HEK293 (cell line): ENCODE results near the gene IRF2BPL.

Experiments
- IKZF3 ChIP-seq: fragments of 450-650 bp; IDR thresholded peaks from 2 replicates; pipeline ENCODE4 v1.5.0; 2018; ENCODE audit warnings: missing biosample characterization, mild to moderate bottlenecking, missing genetic modification characterization, moderate library complexity
- KLF10 ChIP-seq: fragments of 450-650 bp; IDR thresholded peaks from 2 replicates; pipeline ENCODE4 v1.5.1; 2018; ENCODE audit warnings: missing biosample characterization, mild to moderate bottlenecking, missing genetic modification characterization
- MEIS1 ChIP-seq: sonication (generic); formaldehyde crosslinking; IDR thresholded peaks from 2 replicates; pipeline ENCODE4 v1.8.1; 2022; ENCODE audit warnings: missing genetic modification reagents, mild to moderate bottlenecking, borderline replicate concordance
- OVOL3 ChIP-seq: fragments of 450-650 bp; formaldehyde crosslinking; IDR thresholded peaks from 2 replicates; pipeline ENCODE4 v1.5.1; 2016; ENCODE audit warnings: missing biosample characterization, missing genetic modification characterization
- PRDM6 ChIP-seq: fragments of 450-650 bp; formaldehyde crosslinking; IDR thresholded peaks from 2 replicates; pipeline ENCODE4 v1.5.1; 2017; ENCODE audit warnings: missing biosample characterization, missing genetic modification characterization
- REPIN1 ChIP-seq: fragments of 450-650 bp; formaldehyde crosslinking; IDR thresholded peaks from 2 replicates; pipeline ENCODE4 v1.5.1; 2017; ENCODE audit warnings: missing biosample characterization, missing genetic modification characterization, low read depth
- SCRT1 ChIP-seq: fragments of 450-650 bp; formaldehyde crosslinking; IDR thresholded peaks from 2 replicates; pipeline ENCODE4 v1.5.1; 2016; ENCODE audit warnings: missing biosample characterization, missing genetic modification characterization, borderline replicate concordance
- SETDB1 ChIP-seq: IDR thresholded peaks from one replicate; pipeline ENCODE4 v1.6.1; 2017; ENCODE audit warnings: mild to moderate bottlenecking, low read length, moderate library complexity, mixed read lengths; ENCODE audit not compliant: insufficient read length
- SP3 ChIP-seq: fragments of 450-650 bp; formaldehyde crosslinking; IDR thresholded peaks from 2 replicates; pipeline ENCODE4 v1.5.1; 2016; ENCODE audit warnings: missing biosample characterization, missing genetic modification characterization
- ZBTB1 ChIP-seq: fragments of 450-650 bp; formaldehyde crosslinking; IDR thresholded peaks from 2 replicates; pipeline ENCODE4 v1.5.1; 2016; ENCODE audit warnings: missing biosample characterization, missing genetic modification characterization
- ZBTB48 ChIP-seq: fragments of 450-650 bp; formaldehyde crosslinking; IDR thresholded peaks from 2 replicates; pipeline ENCODE4 v1.5.1; 2016; ENCODE audit warnings: missing biosample characterization, missing genetic modification characterization
- ZFP3 ChIP-seq: fragments of 450-650 bp; formaldehyde crosslinking; IDR thresholded peaks from 2 replicates; pipeline ENCODE4 v1.5.1; 2016; ENCODE audit warnings: low read depth, missing biosample characterization, missing genetic modification characterization
- ZNF174 ChIP-seq: fragments of 450-650 bp; formaldehyde crosslinking; IDR thresholded peaks from 2 replicates; pipeline ENCODE4 v1.5.0; 2017; ENCODE audit warnings: missing biosample characterization, mild to moderate bottlenecking, missing genetic modification characterization
- ZNF175 ChIP-seq: fragments of 450-650 bp; formaldehyde crosslinking; IDR thresholded peaks from 2 replicates; pipeline ENCODE4 v1.5.1; 2016; ENCODE audit warnings: missing biosample characterization, missing genetic modification characterization
- ZNF211 ChIP-seq: fragments of 450-650 bp; formaldehyde crosslinking; IDR thresholded peaks from 2 replicates; pipeline ENCODE4 v1.5.1; 2016; ENCODE audit warnings: low read depth, missing biosample characterization, missing genetic modification characterization
- ZNF292 ChIP-seq: fragments of 450-650 bp; formaldehyde crosslinking; IDR thresholded peaks from 2 replicates; pipeline ENCODE4 v1.5.1; 2016; ENCODE audit warnings: low read depth, missing biosample characterization, missing genetic modification characterization, borderline replicate concordance
- ZNF324 ChIP-seq: fragments of 450-650 bp; formaldehyde crosslinking; IDR thresholded peaks from 2 replicates; pipeline ENCODE4 v1.5.1; 2016; ENCODE audit warnings: missing biosample characterization, missing genetic modification characterization
- ZNF335 ChIP-seq: fragments of 450-650 bp; formaldehyde crosslinking; conservative IDR thresholded peaks from 2 replicates; pipeline ENCODE4 v1.5.1; 2016; ENCODE audit warnings: missing biosample characterization, missing genetic modification characterization
- ZNF350 ChIP-seq: fragments of 450-650 bp; formaldehyde crosslinking; IDR thresholded peaks from 2 replicates; pipeline ENCODE4 v1.5.0; 2017; ENCODE audit warnings: missing biosample characterization, mild to moderate bottlenecking, missing genetic modification characterization
- ZNF354C ChIP-seq: fragments of 450-650 bp; formaldehyde crosslinking; IDR thresholded peaks from 2 replicates; pipeline ENCODE4 v1.5.1; 2016; ENCODE audit warnings: missing biosample characterization, missing genetic modification characterization, low read depth, borderline replicate concordance
- ZNF558 ChIP-seq: fragments of 450-650 bp; formaldehyde crosslinking; IDR thresholded peaks from 2 replicates; pipeline ENCODE4 v1.5.1; 2016; ENCODE audit warnings: missing biosample characterization, missing genetic modification characterization
- ZNF585B ChIP-seq: fragments of 450-650 bp; formaldehyde crosslinking; IDR thresholded peaks from 2 replicates; pipeline ENCODE4 v1.5.1; 2016; ENCODE audit warnings: missing biosample characterization, missing genetic modification characterization
- ZNF629 ChIP-seq: fragments of 450-650 bp; formaldehyde crosslinking; IDR thresholded peaks from 2 replicates; pipeline ENCODE4 v1.5.1; 2017; ENCODE audit warnings: missing biosample characterization, missing genetic modification characterization
- ZNF677 ChIP-seq: fragments of 450-650 bp; IDR thresholded peaks from 2 replicates; pipeline ENCODE4 v1.5.0; 2018; ENCODE audit warnings: missing biosample characterization, mild to moderate bottlenecking, missing genetic modification characterization, moderate library complexity
- ZNF707 ChIP-seq: fragments of 450-650 bp; formaldehyde crosslinking; IDR thresholded peaks from 2 replicates; pipeline ENCODE4 v1.5.1; 2016; ENCODE audit warnings: missing biosample characterization, missing genetic modification characterization
- ZNF791 ChIP-seq: fragments of 450-650 bp; formaldehyde crosslinking; IDR thresholded peaks from 2 replicates; pipeline ENCODE4 v1.5.1; 2016; ENCODE audit warnings: missing biosample characterization, missing genetic modification characterization
- ZNF792 ChIP-seq: fragments of 450-650 bp; formaldehyde crosslinking; IDR thresholded peaks from 2 replicates; pipeline ENCODE4 v1.5.1; 2016; ENCODE audit warnings: missing biosample characterization, missing genetic modification characterization
- ZSCAN5A ChIP-seq: fragments of 450-650 bp; formaldehyde crosslinking; IDR thresholded peaks from 2 replicates; pipeline ENCODE4 v1.5.1; 2016; ENCODE audit warnings: missing biosample characterization, missing genetic modification characterization
- ZXDB ChIP-seq: fragments of 450-650 bp; formaldehyde crosslinking; IDR thresholded peaks from 2 replicates; pipeline ENCODE4 v1.5.1; 2016; ENCODE audit warnings: missing biosample characterization, missing genetic modification characterization
- TF ChIP-seq, protein P1 (sequence below): fragments of 450-650 bp; formaldehyde crosslinking; IDR thresholded peaks from 2 replicates; pipeline ENCODE4 v1.5.1; 2016; ENCODE audit warnings: missing biosample characterization, missing genetic modification characterization
- TF ChIP-seq, protein P2 (sequence below): fragments of 450-650 bp; formaldehyde crosslinking; IDR thresholded peaks from 2 replicates; pipeline ENCODE4 v1.5.1; 2016; ENCODE audit warnings: missing biosample characterization, missing genetic modification characterization
- TF ChIP-seq, protein P3 (sequence below): fragments of 450-650 bp; formaldehyde crosslinking; IDR thresholded peaks from 2 replicates; pipeline ENCODE4 v1.5.1; 2016; ENCODE audit warnings: missing biosample characterization, missing genetic modification characterization
- TF ChIP-seq, protein P4 (sequence below): fragments of 450-650 bp; formaldehyde crosslinking; IDR thresholded peaks from 2 replicates; pipeline ENCODE4 v1.5.1; 2017; ENCODE audit warnings: missing biosample characterization, missing genetic modification characterization

IRF2BPL gene

DNA sequence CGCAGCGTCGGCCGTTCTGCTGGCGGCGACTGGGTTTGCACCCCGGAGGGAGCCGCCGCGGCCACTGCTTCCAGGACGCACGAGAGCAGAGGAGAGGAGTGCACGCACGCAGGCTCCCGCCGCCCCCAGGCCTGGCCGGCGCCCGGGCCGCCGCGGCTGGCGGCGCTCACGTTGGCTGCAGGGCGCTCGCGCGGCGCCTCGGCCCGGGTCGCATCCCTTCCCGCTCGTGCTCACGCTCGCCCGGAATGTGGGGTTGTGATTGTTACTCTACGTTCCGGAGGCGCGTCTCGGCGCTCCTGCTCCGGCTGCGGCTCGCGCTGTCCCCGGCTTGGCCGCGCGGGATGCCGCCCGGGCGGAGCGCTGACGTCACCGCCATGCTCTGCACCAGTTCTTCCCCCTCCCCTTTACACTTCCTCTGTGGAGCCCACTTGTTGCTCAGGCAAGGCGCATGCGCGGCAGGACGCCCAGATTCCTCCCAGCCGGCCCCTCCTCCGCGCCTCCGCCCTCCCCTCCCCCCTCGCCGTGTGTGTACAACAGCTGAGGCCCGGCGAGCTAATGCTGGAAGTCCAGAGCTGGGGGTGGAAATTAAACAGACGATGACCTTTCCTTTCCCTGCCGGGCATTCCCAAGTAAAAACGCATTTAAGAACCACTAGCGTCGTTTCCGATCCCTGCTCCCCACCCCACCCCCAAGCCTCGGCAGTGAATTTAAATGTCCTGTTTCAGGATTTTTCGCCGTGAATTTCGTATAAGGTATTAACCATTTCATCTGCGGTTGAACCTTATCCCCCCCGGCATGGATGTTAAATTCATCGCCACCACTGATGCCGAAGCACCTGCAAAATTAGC, at the start of gene IRF2BPL (continued):
- TF ChIP-seq, protein P1, sequence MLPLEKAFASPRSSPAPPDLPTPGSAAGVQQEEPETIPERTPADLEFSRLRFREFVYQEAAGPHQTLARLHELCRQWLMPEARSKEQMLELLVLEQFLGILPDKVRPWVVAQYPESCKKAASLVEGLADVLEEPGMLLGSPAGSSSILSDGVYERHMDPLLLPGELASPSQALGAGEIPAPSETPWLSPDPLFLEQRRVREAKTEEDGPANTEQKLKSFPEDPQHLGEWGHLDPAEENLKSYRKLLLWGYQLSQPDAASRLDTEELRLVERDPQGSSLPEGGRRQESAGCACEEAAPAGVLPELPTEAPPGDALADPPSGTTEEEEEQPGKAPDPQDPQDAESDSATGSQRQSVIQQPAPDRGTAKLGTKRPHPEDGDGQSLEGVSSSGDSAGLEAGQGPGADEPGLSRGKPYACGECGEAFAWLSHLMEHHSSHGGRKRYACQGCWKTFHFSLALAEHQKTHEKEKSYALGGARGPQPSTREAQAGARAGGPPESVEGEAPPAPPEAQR (tag by site-specific recombination) = no peak
- TF ChIP-seq ZFP3 (no peak), ZNF707 (tag by site-specific recombination) (no peak), SETDB1 (no peak), KLF10 (tag by site-specific recombination) (peak; percentile 75), ZNF677 (tag by site-specific recombination) (0 out of 2 replicates have a peak, but pooled peaks have one; percentile 11), ZBTB1 (tag by site-specific recombination) (no peak), ZNF629 (peak; percentile 85), REPIN1 (tag by site-specific recombination) (no peak), SP3 (tag by site-specific recombination) (peak; percentile 61), ZNF558 (tag by site-specific recombination) (no peak), ZNF792 (no peak), IKZF3 (peak; percentile 11; the same call in 1 of the 2 replicates), ZNF175 (no peak), ZNF585B (tag by site-specific recombination) (no peak), ZNF292 (tag by site-specific recombination) (no peak), SCRT1 (peak; percentile 91), ZNF324 (tag by site-specific recombination) (peak; percentile 26; the same call in 1 of the 2 replicates), PRDM6 (tag by site-specific recombination) (no peak), ZNF335 (tag by site-specific recombination) (peak; percentile 39), MEIS1 (no peak), ZNF211 (no peak), ZNF354C (tag by site-specific recombination) (no peak), ZBTB48 (tag by site-specific recombination) (no peak), ZSCAN5A (tag by site-specific recombination) (no peak), ZXDB (tag by site-specific recombination) (peak; percentile 46), ZNF791 (tag by site-specific recombination) (no peak), ZNF174 (tag by site-specific recombination) (no peak), OVOL3 (no peak), ZNF350 (no peak)
- TF ChIP-seq, protein P2, sequence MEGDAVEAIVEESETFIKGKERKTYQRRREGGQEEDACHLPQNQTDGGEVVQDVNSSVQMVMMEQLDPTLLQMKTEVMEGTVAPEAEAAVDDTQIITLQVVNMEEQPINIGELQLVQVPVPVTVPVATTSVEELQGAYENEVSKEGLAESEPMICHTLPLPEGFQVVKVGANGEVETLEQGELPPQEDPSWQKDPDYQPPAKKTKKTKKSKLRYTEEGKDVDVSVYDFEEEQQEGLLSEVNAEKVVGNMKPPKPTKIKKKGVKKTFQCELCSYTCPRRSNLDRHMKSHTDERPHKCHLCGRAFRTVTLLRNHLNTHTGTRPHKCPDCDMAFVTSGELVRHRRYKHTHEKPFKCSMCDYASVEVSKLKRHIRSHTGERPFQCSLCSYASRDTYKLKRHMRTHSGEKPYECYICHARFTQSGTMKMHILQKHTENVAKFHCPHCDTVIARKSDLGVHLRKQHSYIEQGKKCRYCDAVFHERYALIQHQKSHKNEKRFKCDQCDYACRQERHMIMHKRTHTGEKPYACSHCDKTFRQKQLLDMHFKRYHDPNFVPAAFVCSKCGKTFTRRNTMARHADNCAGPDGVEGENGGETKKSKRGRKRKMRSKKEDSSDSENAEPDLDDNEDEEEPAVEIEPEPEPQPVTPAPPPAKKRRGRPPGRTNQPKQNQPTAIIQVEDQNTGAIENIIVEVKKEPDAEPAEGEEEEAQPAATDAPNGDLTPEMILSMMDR (tag by site-specific recombination) = no peak
- TF ChIP-seq, protein P3, sequence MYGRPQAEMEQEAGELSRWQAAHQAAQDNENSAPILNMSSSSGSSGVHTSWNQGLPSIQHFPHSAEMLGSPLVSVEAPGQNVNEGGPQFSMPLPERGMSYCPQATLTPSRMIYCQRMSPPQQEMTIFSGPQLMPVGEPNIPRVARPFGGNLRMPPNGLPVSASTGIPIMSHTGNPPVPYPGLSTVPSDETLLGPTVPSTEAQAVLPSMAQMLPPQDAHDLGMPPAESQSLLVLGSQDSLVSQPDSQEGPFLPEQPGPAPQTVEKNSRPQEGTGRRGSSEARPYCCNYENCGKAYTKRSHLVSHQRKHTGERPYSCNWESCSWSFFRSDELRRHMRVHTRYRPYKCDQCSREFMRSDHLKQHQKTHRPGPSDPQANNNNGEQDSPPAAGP (tag by site-specific recombination) = peak; percentile 74
- TF ChIP-seq, protein P4, sequence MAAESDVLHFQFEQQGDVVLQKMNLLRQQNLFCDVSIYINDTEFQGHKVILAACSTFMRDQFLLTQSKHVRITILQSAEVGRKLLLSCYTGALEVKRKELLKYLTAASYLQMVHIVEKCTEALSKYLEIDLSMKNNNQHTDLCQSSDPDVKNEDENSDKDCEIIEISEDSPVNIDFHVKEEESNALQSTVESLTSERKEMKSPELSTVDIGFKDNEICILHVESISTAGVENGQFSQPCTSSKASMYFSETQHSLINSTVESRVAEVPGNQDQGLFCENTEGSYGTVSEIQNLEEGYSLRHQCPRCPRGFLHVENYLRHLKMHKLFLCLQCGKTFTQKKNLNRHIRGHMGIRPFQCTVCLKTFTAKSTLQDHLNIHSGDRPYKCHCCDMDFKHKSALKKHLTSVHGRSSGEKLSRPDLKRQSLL (tag by site-specific recombination) = no peak; the same call in 1 of the 2 replicates
